ENCODE measurements around the gene EXOC2. TPM values are rescaled to one million over a fixed set of nuclear protein-coding genes. Genes with fewer than 3 reads are reported as not detected.

The EXOC2 gene
- total RNA-seq, 1 experiment from 2014 or later, result 24.5 TPM

- no TSS peak for BruUV-seq (replicated peaks)
- Histone ChIP-seq H2AFZ (ENCODE audit: low read depth, low read length, poor library complexity, severe bottlenecking) (no peak overlapping the region), H3K27ac (ENCODE audit: low read depth, low read length) (no peak overlapping the region), H3K4me1 (ENCODE audit: control insufficient read depth in 1 of 2, insufficient read depth in 2 of 2, low read length in 2 of 2) (peaks cover 12 to 33% of the 10 kb centered on the region in 2 experiments), H3K27me3 (ENCODE audit: insufficient read depth, low read length) (no peaks in the 10 kb centered on the region), H3K9ac (ENCODE audit: low read length) (no peak overlapping the region), H4K20me1 (ENCODE audit: insufficient read depth) (no peaks in the 10 kb centered on the region), H3K9me2 (ENCODE audit: insufficient read depth) (no peaks in the 10 kb centered on the region), H3K4me3 (replicated peaks in 1 of 2; ENCODE audit: low read depth in 1 of 2, low read length in 2 of 2) (no peak overlapping the region), H3K4me2 (ENCODE audit: low read length) (no peak overlapping the region), H3K36me3 (ENCODE audit: control insufficient read depth in 1 of 2, insufficient read depth in 2 of 2, low read length in 2 of 2) (no peaks in the 10 kb centered on the region), H3K79me2 (ENCODE audit: insufficient read depth, low read length) (no peaks in the 10 kb centered on the region), H3K9me3 (ENCODE audit: control insufficient read depth in 1 of 2, insufficient read depth in 1 of 2, low read depth in 1 of 2, low read length in 2 of 2) (no peaks in the 10 kb centered on the region)
- RAD21 ChIA-PET (ENCODE audit: low non-redundant PET in 1 of 2, low total read pairs in 2 of 2, uncharacterized antibody in 2 of 2, unreplicated experiment in 2 of 2), result no interaction called here
- POLR2A ChIA-PET, result no interaction called here
- DNase-seq (ENCODE audit: low read depth, low spot score), result no peak
- CTCF ChIA-PET, result no interaction called here
- intact Hi-C loops (cut with micrococcal nuclease), result no loop called here
- no peak for ATAC-seq
- TF ChIP-seq CTCF (IDR thresholded peaks at IDR 0.05 in 2 of 3, conservative IDR thresholded peaks at IDR 0.05 in 1 of 3; ENCODE audit: borderline replicate concordance in 1 of 3, insufficient read depth in 1 of 3, low read depth in 2 of 3, low read length in 2 of 3) (no peak), REST (IDR thresholded peaks at IDR 0.05; ENCODE audit: low read depth) (no peak), POLR2A (IDR thresholded peaks at IDR 0.05; ENCODE audit: borderline replicate concordance, extremely low read depth, insufficient read depth, insufficient read length) (no peak), TCF7L2 (IDR thresholded peaks at IDR 0.05; ENCODE audit: borderline replicate concordance, extremely low read depth, insufficient read depth, insufficient read length) (no peak), ZBTB33 (IDR thresholded peaks at IDR 0.05; ENCODE audit: extremely low read depth, insufficient replicate concordance, low read length) (no peak), JUND (IDR thresholded peaks at IDR 0.05) (no peak), MAX (IDR thresholded peaks at IDR 0.05) (no peak), CBX3 (IDR thresholded peaks at IDR 0.05; ENCODE audit: low read depth) (no peak)
Measured at GRCh38 chr6:438634-439170, 254.2 kb downstream of the EXOC2 start.

Measured in HCT116 (cell line).